Endodermal cell (in vitro differentiated cells): ENCODE data around the gene CHAT. TPM values are rescaled to one million over a fixed set of nuclear protein-coding genes. Genes with fewer than 3 reads are reported as not detected.

Experiments used
- DNase-seq: peaks from one replicate; pipeline ENCODE4 v3.0.0-alpha.2; 2017
- H3K27ac ChIP-seq: 2 replicates; pipeline ENCODE4 v1.5.1; 2013; ENCODE audit warnings: mild to moderate bottlenecking, low read depth, low read length, moderate library complexity
- H3K27me3 ChIP-seq: 2 replicates; pipeline ENCODE4 v1.6.1; 2013; ENCODE audit warnings: mild to moderate bottlenecking, low read length, moderate library complexity; ENCODE audit not compliant: insufficient read depth, control insufficient read depth, poor library complexity, severe bottlenecking
- H3K36me3 ChIP-seq: 2 replicates; pipeline ENCODE4 v1.7.0; 2013; ENCODE audit warnings: mild to moderate bottlenecking, low read length, moderate library complexity; ENCODE audit not compliant: control insufficient read depth, insufficient read depth
- H3K4me1 ChIP-seq: one replicate; pipeline ENCODE4 v1.7.0; 2013; ENCODE audit warnings: low read length; ENCODE audit not compliant: control insufficient read depth, insufficient read depth
- H3K4me3 ChIP-seq: 2 replicates; pipeline ENCODE4 v1.5.1; 2013; ENCODE audit warnings: mild to moderate bottlenecking, low read length, moderate library complexity
- H3K9ac ChIP-seq: 2 replicates; pipeline ENCODE4 v1.6.1; 2013; ENCODE audit warnings: mild to moderate bottlenecking, low read length, moderate library complexity; ENCODE audit not compliant: poor library complexity, severe bottlenecking; ENCODE audit errors: extremely low read depth
- H3K9me3 ChIP-seq: 2 replicates; pipeline ENCODE4 v1.6.1; 2013; ENCODE audit warnings: mild to moderate bottlenecking, low read length, moderate library complexity; ENCODE audit not compliant: control insufficient read depth
- H3K27ac Mint-ChIP-seq: 2 replicates; pipeline ENCODE4 v1.8.0; 2020; ENCODE audit warnings: mixed read lengths
- H3K27me3 Mint-ChIP-seq: 2 replicates; pipeline ENCODE4 v1.8.0; 2021; ENCODE audit warnings: mild to moderate bottlenecking, mixed read lengths; ENCODE audit not compliant: insufficient read depth
- H3K36me3 Mint-ChIP-seq: 2 replicates; pipeline ENCODE4 v1.8.0; 2020; ENCODE audit warnings: low read depth, mixed read lengths
- H3K4me1 Mint-ChIP-seq: 2 replicates; pipeline ENCODE4 v1.8.0; 2020; ENCODE audit warnings: mixed read lengths
- H3K4me3 Mint-ChIP-seq: 2 replicates; pipeline ENCODE4 v1.8.0; 2020; ENCODE audit warnings: mild to moderate bottlenecking, moderate library complexity, mixed read lengths
- H3K9me3 Mint-ChIP-seq: 2 replicates; pipeline ENCODE4 v1.8.0; 2020; ENCODE audit warnings: mild to moderate bottlenecking, mixed read lengths
- CTCF ChIP-seq: fragments of 200-600 bp; sonication (generic); conservative IDR thresholded peaks from 2 replicates; pipeline ENCODE4 v1.5.0; 2021; ENCODE audit warnings: antibody characterized with exemption, mild to moderate bottlenecking
- WGBS, 2 experiments: methylation state at CpG; one replicate each; pipeline versions ENCODE4 v1.1.5 to v1.1.7; 2013; ENCODE audit warnings: missing lambda C conversion rate in 2 of 2, mixed read lengths in 1 of 2; ENCODE audit not compliant: insufficient coverage in 1 of 2, insufficient read length in 1 of 2; 5-methylcytosine and 5-hydroxymethylcytosine counted together
- total RNA-seq, 2 donors: library from RNA; stranded (reverse); fragmentation: NEBNext Ultra II Directional in 1 of 2; extraction: Animal tissue kit (Norgen Biotek cat#: 25700) in 1 of 2; gene quantifications; 2 replicates in 1 of 2; 3 replicates in 1 of 2; pipeline ENCODE4 v1.2.1, GENCODE V29; 2021

CHAT gene
- total RNA-seq, 2 donors from 2014 or later = not detected

- WGBS, 2 experiments = 87 to 89% methylated on average over 3 to 5 of the region's 5 CpGs
- DNase-seq = peak; percentile 13
- Mint-ChIP-seq H3K9me3 (no peaks in the 10 kb centered on the region), H3K4me3 (no peak overlapping the region), H3K36me3 (no peaks in the 10 kb centered on the region), H3K27me3 (peaks cover 21% of the 10 kb centered on the region), H3K27ac (no peak overlapping the region), H3K4me1 (no peaks in the 10 kb centered on the region)
- Histone ChIP-seq H3K9me3 (no peaks in the 10 kb centered on the region), H3K9ac (no peak overlapping the region), H3K27ac (no peak overlapping the region), H3K27me3 (no peaks in the 10 kb centered on the region), H3K4me3 (no peak overlapping the region), H3K36me3 (no peaks in the 10 kb centered on the region), H3K4me1 (no peaks in the 10 kb centered on the region)
- no peak for TF ChIP-seq CTCF
Observed at GRCh38 chr10:49643241-49644034, 29.6 kb downstream of the CHAT start.

DNA sequence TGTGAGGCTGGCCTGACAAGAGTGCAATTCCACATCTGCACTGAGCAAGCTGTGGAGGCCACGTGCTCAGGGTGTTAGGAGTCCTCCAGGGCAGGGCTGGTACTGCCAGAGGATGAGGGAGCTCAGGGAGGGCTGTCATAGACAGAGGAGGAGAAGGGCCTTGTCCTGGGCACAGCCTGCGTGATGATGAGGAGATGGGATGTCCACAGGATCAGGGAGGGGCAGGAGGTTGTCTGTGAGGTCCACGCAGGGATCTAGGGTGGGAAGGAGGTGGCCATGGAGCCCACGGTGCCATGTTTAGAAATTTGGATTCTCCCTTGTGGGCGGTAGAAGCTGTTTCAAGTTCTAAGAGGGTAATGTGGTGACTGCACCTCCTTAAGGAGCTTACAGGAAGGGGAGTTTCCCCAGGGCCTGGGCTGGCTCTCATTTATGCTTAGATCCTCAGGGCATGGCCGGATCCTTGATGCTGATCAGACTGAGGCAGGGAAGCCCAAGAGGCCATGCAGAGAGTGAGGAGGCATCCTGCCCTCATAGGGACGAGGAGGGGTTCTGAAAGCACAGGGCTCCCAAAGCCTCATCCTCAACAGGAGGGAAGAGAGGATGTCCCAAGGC lies 30.3 kb downstream of the CHAT start:
- Histone ChIP-seq H3K27ac (no peak overlapping the region), H3K9me3 (no peaks in the 10 kb centered on the region), H3K4me1 (no peaks in the 10 kb centered on the region), H3K36me3 (no peaks in the 10 kb centered on the region), H3K27me3 (no peaks in the 10 kb centered on the region), H3K4me3 (no peak overlapping the region), H3K9ac (no peak overlapping the region)
- Mint-ChIP-seq H3K9me3 (no peaks in the 10 kb centered on the region), H3K36me3 (no peaks in the 10 kb centered on the region), H3K27me3 (peaks cover 21% of the 10 kb centered on the region), H3K27ac (no peak overlapping the region), H3K4me3 (no peak overlapping the region), H3K4me1 (peaks cover under 1% of the 10 kb centered on the region)
- DNase-seq = peak; percentile 27
- WGBS, 2 experiments = 85 to 90% methylated on average over 5 to 7 of the region's 7 CpGs
- TF ChIP-seq CTCF = no peak

- Mint-ChIP-seq H3K27ac (no peak overlapping the region), H3K4me1 (peaks cover 6% of the 10 kb centered on the region), H3K27me3 (peaks cover 21% of the 10 kb centered on the region), H3K9me3 (no peaks in the 10 kb centered on the region), H3K36me3 (no peaks in the 10 kb centered on the region), H3K4me3 (no peak overlapping the region)
- Histone ChIP-seq H3K36me3 (no peaks in the 10 kb centered on the region), H3K27me3 (no peaks in the 10 kb centered on the region), H3K9me3 (no peaks in the 10 kb centered on the region), H3K4me1 (no peaks in the 10 kb centered on the region), H3K4me3 (no peak overlapping the region), H3K9ac (no peak overlapping the region), H3K27ac (no peak overlapping the region)
- DNase-seq = peak; percentile 30
- no peak for TF ChIP-seq CTCF
- 90% methylated on average over 2 to 8 of the region's 8 CpGs for WGBS, 2 experiments
Observed at GRCh38 chr10:49645417-49645816, 31.6 kb downstream of the CHAT start.
